HG02981 (cell line): ENCODE results near the gene SCIN.

Experiments
- ATAC-seq: cut with Tn5 transposase; IDR thresholded peaks from one replicate; pipeline ENCODE4 v1.9.1; 2021; ENCODE audit warnings: mild to moderate bottlenecking, moderate library complexity; ENCODE audit not compliant: unreplicated experiment

The SCIN gene

DNA sequence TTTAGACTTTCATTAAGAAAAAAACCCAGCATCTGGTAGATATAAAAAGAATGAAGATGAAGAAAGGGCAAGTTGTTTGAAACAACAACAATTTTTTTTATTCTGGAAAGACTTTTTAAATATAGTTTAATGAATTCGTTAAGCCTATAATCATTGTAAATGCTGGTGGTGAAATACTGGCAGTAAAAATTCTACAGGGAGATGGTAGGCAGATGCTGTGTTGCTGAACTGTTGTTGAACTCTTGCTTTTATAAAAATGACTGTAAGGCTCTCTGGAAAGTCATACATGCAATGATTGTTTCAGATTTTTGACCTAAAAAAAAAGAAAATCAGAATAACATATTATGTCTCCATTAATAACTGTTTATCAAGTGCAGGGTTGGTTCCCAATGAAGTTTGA, 39.0 kb downstream of the SCIN start:
- ATAC-seq, result no peak

DNA sequence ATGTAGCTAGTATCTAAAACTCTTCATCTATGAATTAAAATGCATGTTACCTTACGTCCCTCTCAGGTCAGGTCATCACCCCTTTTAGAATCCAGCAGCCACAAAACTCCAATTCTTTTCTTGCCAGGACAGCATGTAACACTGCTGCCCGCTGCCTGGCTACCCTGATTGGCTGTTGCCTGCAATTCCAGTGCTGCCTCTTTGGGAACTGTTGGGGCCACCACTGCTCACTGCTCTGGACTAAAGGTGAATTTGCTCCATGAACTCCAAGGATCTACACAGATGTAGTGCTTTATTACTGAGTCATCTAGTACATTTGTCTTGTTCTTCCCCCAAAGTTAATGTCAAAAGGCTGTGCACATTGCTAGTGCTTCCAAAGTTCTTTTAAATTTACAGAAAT, 40.4 kb downstream of the SCIN start:
- no peak for ATAC-seq

DNA sequence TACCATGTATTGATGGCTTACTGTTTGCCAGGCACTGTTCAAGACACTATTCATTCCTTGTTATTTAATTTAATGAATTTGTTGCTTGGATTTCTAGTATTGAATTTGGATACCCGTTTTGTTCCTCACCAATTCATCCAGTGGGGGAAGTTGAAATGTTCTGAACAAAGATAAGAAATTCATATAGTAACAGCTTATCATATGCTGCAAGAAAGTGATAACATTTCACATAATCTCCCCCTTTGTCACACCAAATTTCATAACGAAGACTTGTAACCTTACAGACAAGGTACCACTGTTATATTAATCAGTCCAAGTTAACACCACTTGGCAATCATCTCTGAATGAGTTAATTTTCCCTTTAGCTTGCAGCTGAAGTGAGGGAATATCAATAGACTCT, 42.1 kb downstream of the SCIN start:
- ATAC-seq, result no peak

DNA sequence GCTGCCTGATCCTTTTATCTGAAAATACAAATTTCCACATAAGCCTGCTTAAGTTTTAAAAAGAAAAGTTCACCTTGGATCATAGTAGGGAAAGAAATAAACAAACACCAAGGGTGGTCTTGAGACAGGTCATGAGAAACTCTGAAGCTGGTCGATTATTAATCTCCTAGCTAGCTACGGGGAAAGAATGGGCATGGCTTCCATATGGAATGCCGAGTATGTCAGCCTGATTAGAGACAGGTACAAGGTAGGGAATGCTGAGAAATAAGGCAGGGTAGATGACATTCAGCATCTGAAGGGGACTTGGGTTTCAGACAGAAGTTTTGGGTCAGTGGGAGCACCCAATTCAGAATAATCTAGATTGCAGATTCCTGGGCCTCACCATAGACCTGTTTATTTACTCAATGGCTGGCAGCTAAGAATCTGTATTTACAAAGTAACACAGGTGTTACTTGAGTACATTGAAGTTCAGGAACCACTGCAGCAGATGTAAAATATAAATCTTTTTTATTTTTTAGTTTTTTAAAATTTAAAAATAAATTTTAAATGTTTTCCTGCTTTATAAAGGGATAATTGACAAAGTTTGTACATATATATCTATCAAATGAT, 49.0 kb downstream of the SCIN start:
- ATAC-seq, result no peak

DNA sequence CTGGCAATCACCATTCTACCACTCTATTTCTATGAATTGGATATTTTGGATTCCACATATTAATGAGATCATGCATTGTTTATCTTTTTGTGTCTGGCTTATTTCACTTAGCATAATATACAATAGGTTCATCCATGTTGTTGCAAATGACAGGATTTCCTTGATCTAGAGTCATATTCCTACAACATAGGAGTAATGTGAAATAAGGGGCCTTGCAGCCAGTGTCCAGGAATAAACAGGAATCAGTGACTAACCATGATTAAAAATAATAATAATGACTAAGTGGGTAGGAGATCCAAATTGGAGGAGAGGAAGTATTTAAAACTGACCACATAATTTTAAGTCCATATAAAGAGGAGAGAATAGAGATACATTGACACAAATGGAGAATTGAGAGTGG, 49.9 kb downstream of the SCIN start:
- no peak for ATAC-seq

DNA sequence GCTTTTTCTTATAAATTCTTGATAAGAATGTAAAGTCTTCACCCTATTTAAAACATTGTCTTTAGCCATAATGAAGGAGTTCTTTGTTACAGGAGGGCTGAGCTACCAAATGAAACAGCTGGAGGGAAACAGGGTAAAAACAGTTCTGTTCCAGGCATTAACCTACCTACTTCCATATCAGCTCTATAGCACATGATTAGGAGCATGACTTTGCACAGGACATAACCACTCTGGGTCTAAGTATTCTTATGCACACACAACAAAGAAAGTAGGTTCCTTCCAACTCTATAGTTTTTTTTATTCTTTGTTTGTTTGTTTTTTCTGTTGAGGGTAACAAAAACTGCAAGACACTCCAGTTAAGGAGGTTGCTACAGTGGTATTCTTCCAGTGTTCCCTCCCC, 52.7 kb downstream of the SCIN start:
- no peak for ATAC-seq

DNA sequence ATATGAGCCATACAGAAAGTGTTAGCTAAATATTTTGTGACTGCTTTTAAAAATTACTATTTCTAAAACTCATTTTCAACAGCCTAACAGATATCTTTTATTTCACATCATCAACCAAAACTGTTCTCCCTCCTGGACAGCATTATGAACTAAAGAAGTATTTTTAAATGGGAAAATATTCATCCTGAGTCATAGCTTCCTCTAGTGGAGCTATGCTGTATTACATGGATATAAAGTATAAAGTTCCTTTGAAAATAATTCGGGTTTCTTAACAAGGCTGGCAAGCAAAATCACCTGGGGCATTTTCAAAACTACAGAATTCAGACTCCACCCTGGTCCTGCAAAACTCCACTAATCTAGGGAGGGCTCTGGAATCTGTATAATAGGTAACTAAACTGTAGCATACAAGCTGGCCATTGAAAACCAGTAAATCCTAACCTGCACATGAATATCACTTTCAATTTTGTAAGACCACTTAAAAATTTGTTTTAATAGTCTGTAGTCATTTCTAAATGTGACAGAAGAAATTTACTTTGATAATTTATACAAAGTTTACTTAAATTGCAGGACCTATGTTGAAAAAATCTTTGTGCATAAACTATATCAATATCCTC, 53.5 kb downstream of the SCIN start:
- peak; percentile 46 for ATAC-seq

DNA sequence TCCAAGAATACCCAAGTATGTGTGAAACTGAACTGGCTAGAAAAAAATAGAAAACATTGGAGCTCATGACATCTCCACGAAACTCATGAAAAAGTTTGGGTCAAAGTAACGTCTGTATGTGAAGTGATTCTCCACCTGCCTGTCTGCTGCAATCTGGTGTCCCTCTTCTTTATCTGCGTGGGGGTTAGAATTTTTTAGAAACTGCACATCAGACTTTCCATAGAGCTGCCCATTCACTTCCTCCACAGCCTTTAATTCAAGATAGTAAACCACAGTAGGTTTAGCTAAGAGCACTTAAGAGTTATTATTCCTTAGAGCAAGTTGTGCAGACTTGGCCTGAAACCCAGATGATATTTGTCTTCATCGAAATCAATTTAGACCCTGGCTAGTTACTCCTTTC, 55.3 kb downstream of the SCIN start:
- no peak for ATAC-seq

DNA sequence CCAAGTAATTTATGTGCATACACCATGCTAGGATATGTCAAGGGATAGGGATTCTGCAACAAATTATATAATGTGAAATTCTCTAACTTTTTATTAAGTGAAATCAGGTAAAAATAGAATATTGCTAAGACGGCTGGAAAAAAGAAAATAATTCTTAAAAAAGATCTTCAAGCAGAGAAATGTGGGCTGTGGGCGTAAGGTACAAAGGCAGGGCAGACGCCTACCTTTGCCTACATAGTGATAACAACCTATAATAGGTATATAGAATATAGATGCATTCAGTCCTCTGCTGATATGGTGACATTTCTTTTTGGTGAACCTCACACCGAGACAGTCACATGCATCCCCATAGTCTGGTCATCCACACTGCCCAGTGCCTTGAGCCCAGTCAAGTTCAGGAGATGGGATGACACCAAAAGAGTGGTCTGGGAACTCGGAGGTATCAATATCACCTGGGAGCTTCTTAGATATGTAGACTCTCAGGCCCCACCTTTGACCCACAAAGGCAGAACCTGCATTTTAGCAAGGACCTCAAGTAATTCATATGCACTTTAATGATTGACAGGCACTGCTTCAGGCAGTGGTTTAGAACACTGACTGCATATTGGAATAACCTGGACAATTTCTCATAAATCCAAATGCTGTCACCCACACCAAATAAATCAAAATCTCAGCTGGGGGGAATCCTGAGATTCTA, 59.4 kb downstream of the SCIN start:
- ATAC-seq, result no peak

DNA sequence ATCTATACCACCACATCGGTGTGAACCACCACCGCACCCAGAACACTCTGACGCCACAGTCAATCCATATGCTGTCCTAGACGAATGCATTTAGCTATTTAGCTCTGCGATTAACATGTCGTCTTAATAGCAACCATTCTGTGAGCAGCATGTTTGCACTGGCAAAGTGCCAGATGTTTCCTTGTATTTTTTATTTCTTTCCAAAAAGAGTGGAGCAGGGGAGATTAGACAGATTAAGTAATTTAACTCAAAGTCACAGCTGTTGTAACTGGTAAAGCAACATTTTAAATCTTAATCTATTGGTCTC, 59.9 kb downstream of the SCIN start:
- ATAC-seq, result no peak

DNA sequence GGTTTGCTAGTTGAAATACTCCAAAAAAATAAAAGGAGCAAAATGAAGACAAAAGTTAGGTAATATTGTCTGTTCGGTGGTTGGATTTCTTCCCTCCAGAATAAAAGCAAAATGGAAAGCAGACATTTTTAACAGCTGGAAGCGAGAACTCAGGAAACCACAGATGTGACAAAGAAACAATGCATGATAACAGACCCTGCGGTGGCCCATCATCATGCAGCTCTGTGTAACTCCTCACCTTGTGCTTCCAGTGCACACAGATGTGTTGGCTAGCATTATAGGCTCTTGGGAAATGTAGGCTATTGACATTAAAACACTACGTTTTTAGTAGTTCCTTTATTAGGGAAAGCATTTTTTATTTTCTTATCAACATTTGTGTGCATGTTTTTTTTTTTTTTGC, 63.1 kb downstream of the SCIN start:
- ATAC-seq, result no peak

DNA sequence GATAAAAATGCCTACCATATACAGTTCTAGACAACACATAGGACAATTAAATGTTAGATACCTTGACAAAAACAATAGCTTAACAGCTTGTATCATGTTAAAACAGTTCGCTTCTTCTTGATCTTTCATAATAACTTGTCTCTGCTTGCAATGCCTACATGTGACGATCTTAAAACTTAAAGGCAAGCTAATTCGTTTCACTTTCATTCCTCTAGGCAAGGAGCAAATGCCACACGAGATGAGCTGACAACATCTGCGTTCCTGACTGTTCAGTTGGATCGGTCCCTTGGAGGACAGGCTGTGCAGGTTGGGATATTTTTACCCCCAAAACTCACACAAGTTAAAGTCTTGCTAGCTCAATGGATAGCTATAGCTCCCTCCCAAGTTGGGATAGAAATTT, 65.3 kb downstream of the SCIN start:
- ATAC-seq, result peak; percentile 77

DNA sequence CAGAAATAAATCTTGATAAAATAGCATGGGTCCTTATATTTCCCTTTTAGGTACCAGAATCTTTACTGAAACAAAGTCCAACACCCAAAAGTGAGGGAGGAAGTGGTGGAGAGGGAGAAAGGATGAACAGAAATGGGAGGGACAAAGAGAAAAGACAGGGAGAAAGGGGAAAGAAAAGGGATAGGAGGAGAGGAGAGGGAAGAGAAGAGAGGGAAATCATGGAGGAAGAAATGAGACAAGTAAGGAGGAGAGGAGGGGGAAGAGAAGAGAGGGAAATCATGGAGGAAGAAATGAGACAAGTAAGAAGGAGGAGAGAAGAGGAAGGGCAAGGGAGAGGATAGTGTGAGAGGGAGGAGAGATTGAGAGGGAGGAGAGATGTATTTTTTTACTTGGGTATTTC, 66.8 kb downstream of the SCIN start:
- no peak for ATAC-seq

DNA sequence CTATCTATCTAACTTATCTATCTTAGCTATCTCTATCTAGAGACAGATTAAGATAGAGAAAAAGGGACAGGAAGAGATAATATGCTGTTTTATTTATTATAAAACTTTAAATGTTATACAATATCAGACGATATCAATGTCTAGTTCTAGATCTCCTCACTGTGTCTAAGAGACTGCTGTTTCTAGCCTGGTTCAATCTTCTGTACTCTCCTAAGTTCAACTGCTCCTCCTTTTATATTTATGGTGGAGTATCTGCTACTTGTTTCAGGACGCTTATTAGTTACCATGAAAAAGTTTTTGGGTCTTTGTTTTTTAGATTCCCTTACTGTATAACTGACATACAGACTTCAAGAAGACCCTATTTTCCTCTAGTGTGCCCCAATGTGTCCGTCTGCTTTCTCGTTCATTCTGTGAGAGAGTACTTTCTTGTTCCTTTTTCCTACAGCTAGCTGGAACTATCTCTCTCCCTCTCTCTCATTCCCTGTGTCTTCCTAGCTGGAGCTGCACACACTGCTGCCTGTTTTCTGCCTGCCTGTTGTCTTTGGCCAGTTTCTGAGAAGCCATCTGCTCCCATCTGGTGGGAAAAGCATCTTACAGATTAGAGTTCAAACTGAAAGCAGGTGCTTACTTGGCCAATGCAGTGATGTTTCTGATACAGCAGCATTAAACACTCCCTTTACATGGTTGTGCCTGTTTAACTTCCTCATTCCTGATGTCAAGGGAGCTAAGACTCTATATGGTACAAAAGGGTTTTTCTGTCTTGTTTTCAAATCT, 67.5 kb downstream of the SCIN start:
- ATAC-seq, result no peak

DNA sequence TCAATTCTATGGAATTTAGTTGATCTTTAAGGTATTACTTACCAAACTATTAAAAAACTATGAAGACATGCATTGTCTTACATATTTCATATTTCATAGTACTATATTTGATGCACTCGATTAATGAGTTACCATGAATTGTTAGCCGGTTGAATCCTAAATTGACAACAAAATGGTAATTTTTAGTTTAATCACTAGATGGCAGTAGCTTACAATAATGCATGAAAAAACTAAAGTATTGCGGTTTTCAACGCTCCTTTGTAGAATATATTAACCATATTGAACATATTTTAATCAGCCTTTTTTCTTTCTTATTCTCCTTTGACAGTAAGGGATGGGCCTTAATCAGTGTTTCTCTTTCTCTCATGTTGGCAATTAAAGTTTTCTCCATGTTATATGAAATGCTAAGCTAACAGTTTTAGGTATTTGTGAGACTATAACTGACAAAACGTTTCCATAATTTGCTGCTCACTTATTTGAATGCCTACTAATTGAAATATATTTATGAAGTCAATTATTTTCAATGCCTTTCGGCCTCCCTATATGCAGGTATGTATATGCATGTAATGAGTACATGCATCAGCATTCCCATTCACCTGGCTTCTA, 68.4 kb downstream of the SCIN start:
- ATAC-seq, result peak; percentile 40

DNA sequence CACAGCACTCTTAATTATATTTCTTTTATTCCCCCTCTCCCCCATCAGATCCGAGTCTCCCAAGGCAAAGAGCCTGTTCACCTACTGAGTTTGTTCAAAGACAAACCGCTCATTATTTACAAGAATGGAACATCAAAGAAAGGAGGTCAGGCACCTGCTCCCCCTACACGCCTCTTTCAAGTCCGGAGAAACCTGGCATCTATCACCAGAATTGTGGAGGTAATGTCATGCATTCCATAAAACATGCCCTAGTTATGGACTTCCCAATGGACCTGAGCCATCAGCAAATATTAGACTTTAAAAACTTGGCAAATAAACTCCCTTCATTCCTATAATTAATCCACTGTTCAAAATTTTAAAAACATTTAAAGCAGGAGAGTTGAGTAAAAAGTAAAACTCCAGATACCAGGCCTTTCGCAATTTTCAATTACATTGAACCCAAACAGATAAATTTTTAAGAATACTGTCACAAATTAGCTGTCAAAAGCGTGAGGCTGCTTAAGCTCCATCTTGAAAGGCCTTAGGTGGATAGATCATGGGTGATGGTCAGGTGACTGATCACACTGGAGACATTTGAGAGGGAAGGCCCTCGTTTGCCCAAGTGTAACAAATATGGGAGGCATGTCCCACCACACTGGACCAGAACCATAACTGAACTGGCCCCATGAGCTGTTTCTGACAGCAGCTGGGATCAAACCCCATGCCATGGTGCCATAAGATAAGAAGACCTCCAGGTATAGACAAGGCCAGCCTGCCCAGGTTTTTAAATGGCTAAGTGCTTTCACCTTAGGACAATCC, 70.0 kb downstream of the SCIN start:
- ATAC-seq, result no peak

DNA sequence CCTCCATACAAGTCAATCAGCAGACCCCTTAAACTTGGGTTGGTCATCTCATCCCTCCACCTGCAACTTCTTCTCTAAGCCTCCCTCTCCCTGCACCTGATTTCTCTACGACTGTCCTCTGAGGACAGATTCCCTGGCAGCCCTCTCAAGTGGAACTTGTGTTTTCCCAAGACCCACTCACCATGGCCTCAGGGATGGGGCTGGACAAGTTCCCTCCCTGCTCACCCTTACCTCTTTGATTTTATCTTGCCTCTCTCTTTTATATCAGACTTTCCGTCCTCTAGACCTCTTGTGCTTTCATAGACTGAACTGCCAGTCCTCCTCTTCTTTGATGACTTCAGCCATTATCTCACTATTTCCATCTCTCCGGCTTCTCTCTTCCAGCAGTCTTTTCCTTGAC, 70.7 kb downstream of the SCIN start:
- no peak for ATAC-seq

DNA sequence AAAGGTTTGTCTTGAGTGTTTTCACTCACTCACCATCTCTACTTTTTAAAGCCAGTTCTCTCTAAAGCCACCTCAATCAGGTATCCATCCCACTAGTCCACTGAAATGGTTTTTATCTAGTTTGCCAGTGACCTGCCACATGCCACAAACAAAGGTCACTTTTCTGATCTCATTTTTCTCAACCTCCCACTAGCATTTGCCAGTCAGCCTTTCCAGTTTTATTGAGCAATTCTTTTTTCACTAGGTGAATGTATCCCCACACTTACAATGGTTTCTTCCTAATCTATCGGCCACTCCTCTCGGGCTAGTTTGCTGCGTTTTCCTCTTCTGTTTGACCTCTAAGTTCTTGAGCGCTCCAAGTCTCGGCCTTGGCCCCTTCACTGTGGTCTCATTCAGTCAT, 72.0 kb downstream of the SCIN start:
- ATAC-seq, result no peak

DNA sequence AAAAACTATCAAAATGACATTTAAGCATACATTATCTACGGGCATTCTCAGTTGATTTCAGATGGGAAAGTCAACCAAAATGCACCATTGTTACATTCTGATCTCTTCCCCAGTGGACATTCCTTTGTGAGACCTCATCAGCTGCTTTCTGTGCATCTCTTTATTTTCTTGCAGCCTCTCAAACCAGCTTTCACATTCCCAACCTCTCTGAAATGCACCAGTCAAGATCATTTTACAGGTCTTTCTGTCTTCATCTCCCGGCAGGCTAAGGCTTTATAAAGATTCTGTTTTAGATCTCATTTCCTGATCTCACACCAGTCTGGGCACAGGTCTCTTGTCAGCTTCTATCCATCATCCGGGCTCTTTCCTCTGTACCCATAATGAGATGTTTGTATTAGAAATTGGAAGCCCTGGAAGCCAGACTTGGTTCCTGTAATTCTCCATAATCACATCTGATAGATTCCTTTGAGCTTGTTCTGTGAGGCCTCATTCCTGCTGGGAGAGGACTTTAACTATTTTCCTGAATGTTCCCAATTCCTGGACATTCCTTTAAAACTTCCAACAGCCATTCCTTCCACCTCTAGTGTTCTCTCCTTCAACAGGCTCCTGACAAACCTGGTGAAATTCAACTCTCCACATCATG, 72.6 kb downstream of the SCIN start:
- ATAC-seq, result no peak

DNA sequence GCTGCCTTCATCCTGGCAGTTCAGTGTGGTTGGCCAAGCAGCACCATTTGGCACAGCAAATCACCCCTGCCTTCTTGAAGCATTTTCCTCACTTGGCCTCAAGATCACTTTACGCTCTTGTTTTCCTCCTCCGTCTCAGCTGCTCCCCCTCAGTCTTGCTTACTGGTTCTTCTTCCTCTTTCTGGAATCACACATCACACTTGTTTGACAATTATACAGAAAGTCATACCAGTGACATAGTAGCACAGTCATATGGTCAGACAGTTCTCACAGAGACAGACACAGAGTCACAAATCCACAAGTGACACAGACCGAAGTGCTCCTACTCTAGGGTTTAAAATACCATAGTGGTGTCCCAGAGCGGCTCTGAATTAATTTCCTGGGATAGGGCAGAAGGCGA, 73.1 kb downstream of the SCIN start:
- no peak for ATAC-seq
